Epidermal melanocyte (primary cell): ENCODE results near the gene TNFRSF19.

ENCODE experiments used
- DNase-seq: peaks from one replicate; pipeline ENCODE4 v3.0.0; 2011; ENCODE audit warnings: low spot score; ENCODE audit not compliant: insufficient read length

TNFRSF19 gene

GRCh38 chr13:23680845-23681669 is 110.8 kb downstream of the TNFRSF19 start:
- DNase-seq, result no peak

GRCh38 chr13:23683084-23683483 is 112.9 kb downstream of the TNFRSF19 start:
- no peak for DNase-seq

GRCh38 chr13:23684647-23685046 is 114.4 kb downstream of the TNFRSF19 start:
- DNase-seq, result no peak

GRCh38 chr13:23685416-23685815 is 115.2 kb downstream of the TNFRSF19 start:
- no peak for DNase-seq

GRCh38 chr13:23686948-23687347 is 116.7 kb downstream of the TNFRSF19 start:
- no peak for DNase-seq

GRCh38 chr13:23687614-23688013 is 117.4 kb downstream of the TNFRSF19 start:
- no peak for DNase-seq

- no peak for DNase-seq
These were observed 118.1 kb downstream of the TNFRSF19 start for GRCh38 chr13:23688336-23688735.

GRCh38 chr13:23690668-23691067 is 120.5 kb downstream of the TNFRSF19 start:
- no peak for DNase-seq

- no peak for DNase-seq
These were observed 122.6 kb downstream of the TNFRSF19 start for GRCh38 chr13:23692816-23693215.

- no peak for DNase-seq
These were observed 125.0 kb downstream of the TNFRSF19 start for GRCh38 chr13:23695196-23695595.

GRCh38 chr13:23695711-23696464 is 125.7 kb downstream of the TNFRSF19 start:
- no peak for DNase-seq

GRCh38 chr13:23696610-23697009 is 126.4 kb downstream of the TNFRSF19 start:
- DNase-seq, result no peak

- no peak for DNase-seq
These were observed 127.6 kb downstream of the TNFRSF19 start for GRCh38 chr13:23697772-23698313.

- no peak for DNase-seq
These were observed 129.1 kb downstream of the TNFRSF19 start for GRCh38 chr13:23699271-23699670.

GRCh38 chr13:23701186-23701585 is 131.0 kb downstream of the TNFRSF19 start:
- DNase-seq, result no peak

- DNase-seq, result no peak
These were observed 131.4 kb downstream of the TNFRSF19 start for GRCh38 chr13:23701636-23702035.

- DNase-seq, result no peak
These were observed 133.1 kb downstream of the TNFRSF19 start for GRCh38 chr13:23703246-23703860.

- no peak for DNase-seq
These were observed 135.4 kb downstream of the TNFRSF19 start for GRCh38 chr13:23705583-23705982.

- DNase-seq, result no peak
These were observed 137.5 kb downstream of the TNFRSF19 start for GRCh38 chr13:23707674-23708073.

- no peak for DNase-seq
These were observed 139.3 kb downstream of the TNFRSF19 start for GRCh38 chr13:23709536-23709935.

GRCh38 chr13:23710366-23710765 is 140.2 kb downstream of the TNFRSF19 start:
- no peak for DNase-seq

GRCh38 chr13:23711355-23711754 is 141.1 kb downstream of the TNFRSF19 start:
- no peak for DNase-seq
